Measurements from ENCODE around the gene COG2. TPM values are rescaled to one million over a fixed set of nuclear protein-coding genes. Genes with fewer than 3 reads are reported as not detected.

The COG2 gene
- total RNA-seq, 1 donor from 2014 or later = 24.3 TPM

DNA sequence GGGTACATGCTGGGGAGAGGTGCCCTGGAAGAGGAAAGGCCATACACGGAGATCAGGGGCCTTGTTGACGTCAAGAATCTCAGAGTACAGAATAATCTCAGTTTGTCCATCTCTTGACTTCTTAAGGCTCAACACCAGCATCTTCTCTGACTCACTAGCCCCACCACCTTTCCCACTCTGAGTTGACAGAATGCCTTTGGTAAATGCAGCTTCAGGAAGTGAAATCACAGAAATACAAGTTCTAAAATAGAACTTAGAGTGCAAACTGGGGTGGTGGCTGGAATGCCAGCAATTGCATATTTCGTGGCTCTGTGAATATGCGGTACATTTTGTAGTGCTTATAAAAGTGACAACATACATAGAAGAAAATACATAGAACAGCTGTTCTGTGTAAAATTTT lies 1.6 kb downstream of the COG2 start:
- H3K36me3 Mint-ChIP-seq (ENCODE audit: low read depth, unreplicated experiment) = no peaks in the 10 kb centered on the region
- TF ChIP-seq, protein P1, sequence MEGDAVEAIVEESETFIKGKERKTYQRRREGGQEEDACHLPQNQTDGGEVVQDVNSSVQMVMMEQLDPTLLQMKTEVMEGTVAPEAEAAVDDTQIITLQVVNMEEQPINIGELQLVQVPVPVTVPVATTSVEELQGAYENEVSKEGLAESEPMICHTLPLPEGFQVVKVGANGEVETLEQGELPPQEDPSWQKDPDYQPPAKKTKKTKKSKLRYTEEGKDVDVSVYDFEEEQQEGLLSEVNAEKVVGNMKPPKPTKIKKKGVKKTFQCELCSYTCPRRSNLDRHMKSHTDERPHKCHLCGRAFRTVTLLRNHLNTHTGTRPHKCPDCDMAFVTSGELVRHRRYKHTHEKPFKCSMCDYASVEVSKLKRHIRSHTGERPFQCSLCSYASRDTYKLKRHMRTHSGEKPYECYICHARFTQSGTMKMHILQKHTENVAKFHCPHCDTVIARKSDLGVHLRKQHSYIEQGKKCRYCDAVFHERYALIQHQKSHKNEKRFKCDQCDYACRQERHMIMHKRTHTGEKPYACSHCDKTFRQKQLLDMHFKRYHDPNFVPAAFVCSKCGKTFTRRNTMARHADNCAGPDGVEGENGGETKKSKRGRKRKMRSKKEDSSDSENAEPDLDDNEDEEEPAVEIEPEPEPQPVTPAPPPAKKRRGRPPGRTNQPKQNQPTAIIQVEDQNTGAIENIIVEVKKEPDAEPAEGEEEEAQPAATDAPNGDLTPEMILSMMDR (IDR thresholded peaks at IDR 0.05; ENCODE audit: unreplicated experiment) = no peak
- no peak overlapping the region for H3K4me3 Mint-ChIP-seq (ENCODE audit: unreplicated experiment)
- no peak overlapping the region for H3K27ac Mint-ChIP-seq (ENCODE audit: unreplicated experiment)
- no peaks in the 10 kb centered on the region for H3K9me3 Mint-ChIP-seq (ENCODE audit: unreplicated experiment)
- H3K4me1 Mint-ChIP-seq (ENCODE audit: unreplicated experiment) = peaks cover 2% of the 10 kb centered on the region
- no peak for DNase-seq (ENCODE audit: low spot score)
- H3K27me3 Mint-ChIP-seq (ENCODE audit: unreplicated experiment) = no peaks in the 10 kb centered on the region

- no peaks in the 10 kb centered on the region for H3K9me3 Mint-ChIP-seq (ENCODE audit: unreplicated experiment)
- peaks cover 2% of the 10 kb centered on the region for H3K4me1 Mint-ChIP-seq (ENCODE audit: unreplicated experiment)
- TF ChIP-seq, protein P1 (IDR thresholded peaks at IDR 0.05; ENCODE audit: unreplicated experiment) = no peak
- H3K27ac Mint-ChIP-seq (ENCODE audit: unreplicated experiment) = no peak overlapping the region
- no peaks in the 10 kb centered on the region for H3K27me3 Mint-ChIP-seq (ENCODE audit: unreplicated experiment)
- no peak overlapping the region for H3K4me3 Mint-ChIP-seq (ENCODE audit: unreplicated experiment)
- no peaks in the 10 kb centered on the region for H3K36me3 Mint-ChIP-seq (ENCODE audit: low read depth, unreplicated experiment)
- DNase-seq (ENCODE audit: low spot score) = no peak
Observed at GRCh38 chr1:230646710-230647302, 4.5 kb downstream of the COG2 start.

DNA sequence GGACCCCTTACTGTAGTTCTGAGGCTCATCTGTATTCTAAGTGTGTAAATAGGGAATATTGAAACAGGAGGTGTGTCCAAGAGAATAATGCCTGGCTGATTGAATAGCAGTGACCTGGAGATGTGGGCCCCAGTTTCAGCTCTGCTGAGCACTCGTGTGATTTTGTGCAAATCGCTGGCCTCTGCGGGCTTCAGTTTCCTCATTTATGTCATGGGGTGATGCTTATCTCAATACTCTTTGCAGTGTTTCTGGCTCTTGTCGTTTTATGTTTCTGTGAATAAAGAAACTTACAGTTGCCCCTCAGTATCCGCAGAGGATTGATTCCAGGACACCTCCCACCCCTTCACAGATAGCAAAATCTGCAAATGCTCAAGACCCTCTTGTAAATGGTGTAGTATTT lies 5.0 kb downstream of the COG2 start:
- no peak for DNase-seq (ENCODE audit: low spot score)
- no peaks in the 10 kb centered on the region for H3K27me3 Mint-ChIP-seq (ENCODE audit: unreplicated experiment)
- H3K36me3 Mint-ChIP-seq (ENCODE audit: low read depth, unreplicated experiment) = no peaks in the 10 kb centered on the region
- H3K27ac Mint-ChIP-seq (ENCODE audit: unreplicated experiment) = no peak overlapping the region
- TF ChIP-seq, protein P1 (IDR thresholded peaks at IDR 0.05; ENCODE audit: unreplicated experiment) = no peak
- no peaks in the 10 kb centered on the region for H3K9me3 Mint-ChIP-seq (ENCODE audit: unreplicated experiment)
- peaks cover 2% of the 10 kb centered on the region for H3K4me1 Mint-ChIP-seq (ENCODE audit: unreplicated experiment)
- no peak overlapping the region for H3K4me3 Mint-ChIP-seq (ENCODE audit: unreplicated experiment)

DNA sequence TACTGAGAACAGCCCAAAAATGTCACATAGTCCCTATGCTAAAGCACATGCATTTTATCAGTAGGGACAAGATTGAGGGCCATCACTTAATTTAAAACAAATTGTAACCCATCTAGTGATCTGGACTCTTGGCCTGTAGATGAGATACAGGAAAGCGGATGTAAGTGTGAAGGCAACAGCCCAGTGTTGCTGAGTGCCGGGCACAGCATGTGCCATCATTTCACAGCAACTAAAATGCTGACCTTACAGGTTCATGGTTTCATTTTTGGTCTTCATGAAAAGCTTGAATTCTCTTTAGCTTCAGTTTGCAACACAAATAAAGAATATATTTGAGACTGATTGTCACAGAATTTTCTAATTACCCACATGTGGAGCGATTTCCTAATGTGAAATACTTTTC lies 5.8 kb downstream of the COG2 start:
- no peak overlapping the region for H3K27ac Mint-ChIP-seq (ENCODE audit: unreplicated experiment)
- H3K4me3 Mint-ChIP-seq (ENCODE audit: unreplicated experiment) = no peak overlapping the region
- no peaks in the 10 kb centered on the region for H3K9me3 Mint-ChIP-seq (ENCODE audit: unreplicated experiment)
- no peaks in the 10 kb centered on the region for H3K4me1 Mint-ChIP-seq (ENCODE audit: unreplicated experiment)
- no peaks in the 10 kb centered on the region for H3K27me3 Mint-ChIP-seq (ENCODE audit: unreplicated experiment)
- no peaks in the 10 kb centered on the region for H3K36me3 Mint-ChIP-seq (ENCODE audit: low read depth, unreplicated experiment)
- DNase-seq (ENCODE audit: low spot score) = no peak
- TF ChIP-seq, protein P1 (IDR thresholded peaks at IDR 0.05; ENCODE audit: unreplicated experiment) = no peak

DNA sequence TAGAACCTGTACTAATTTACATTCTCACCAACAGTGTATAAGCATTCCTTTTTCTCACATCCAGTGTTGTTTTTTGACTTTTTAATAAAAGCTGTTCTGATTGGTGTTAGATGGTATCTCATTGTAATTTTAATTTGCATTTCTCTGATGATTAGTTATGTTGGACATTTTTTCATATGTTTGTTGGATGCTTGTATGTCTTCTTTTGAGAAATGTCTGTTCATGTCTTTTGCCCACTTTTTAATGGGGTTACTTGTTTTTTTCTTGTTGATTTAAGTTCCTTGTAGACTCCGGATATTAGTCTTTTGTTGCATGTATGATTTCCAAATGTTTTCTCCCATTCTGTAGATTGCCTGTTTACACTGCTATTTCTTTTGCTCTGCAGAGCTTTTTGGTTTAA lies 8.0 kb downstream of the COG2 start:
- H3K4me3 Mint-ChIP-seq (ENCODE audit: unreplicated experiment) = no peak overlapping the region
- no peaks in the 10 kb centered on the region for H3K4me1 Mint-ChIP-seq (ENCODE audit: unreplicated experiment)

More for the DNA sequence above, 8.0 kb downstream of the COG2 start:
- no peak for DNase-seq (ENCODE audit: low spot score)
- H3K27me3 Mint-ChIP-seq (ENCODE audit: unreplicated experiment) = no peaks in the 10 kb centered on the region
- H3K27ac Mint-ChIP-seq (ENCODE audit: unreplicated experiment) = no peak overlapping the region
- no peaks in the 10 kb centered on the region for H3K36me3 Mint-ChIP-seq (ENCODE audit: low read depth, unreplicated experiment)
- no peaks in the 10 kb centered on the region for H3K9me3 Mint-ChIP-seq (ENCODE audit: unreplicated experiment)
- TF ChIP-seq, protein P1 (IDR thresholded peaks at IDR 0.05; ENCODE audit: unreplicated experiment) = no peak

Measured in endothelial cell (in vitro differentiated cells).